HG03457 (cell line): ENCODE measurements around the gene HACL1.

Experiments
- ATAC-seq: cut with Tn5 transposase; IDR thresholded peaks from one replicate; pipeline ENCODE4 v1.9.1; 2021; ENCODE audit warnings: moderate number of reproducible peaks; ENCODE audit not compliant: unreplicated experiment

Gene HACL1

DNA sequence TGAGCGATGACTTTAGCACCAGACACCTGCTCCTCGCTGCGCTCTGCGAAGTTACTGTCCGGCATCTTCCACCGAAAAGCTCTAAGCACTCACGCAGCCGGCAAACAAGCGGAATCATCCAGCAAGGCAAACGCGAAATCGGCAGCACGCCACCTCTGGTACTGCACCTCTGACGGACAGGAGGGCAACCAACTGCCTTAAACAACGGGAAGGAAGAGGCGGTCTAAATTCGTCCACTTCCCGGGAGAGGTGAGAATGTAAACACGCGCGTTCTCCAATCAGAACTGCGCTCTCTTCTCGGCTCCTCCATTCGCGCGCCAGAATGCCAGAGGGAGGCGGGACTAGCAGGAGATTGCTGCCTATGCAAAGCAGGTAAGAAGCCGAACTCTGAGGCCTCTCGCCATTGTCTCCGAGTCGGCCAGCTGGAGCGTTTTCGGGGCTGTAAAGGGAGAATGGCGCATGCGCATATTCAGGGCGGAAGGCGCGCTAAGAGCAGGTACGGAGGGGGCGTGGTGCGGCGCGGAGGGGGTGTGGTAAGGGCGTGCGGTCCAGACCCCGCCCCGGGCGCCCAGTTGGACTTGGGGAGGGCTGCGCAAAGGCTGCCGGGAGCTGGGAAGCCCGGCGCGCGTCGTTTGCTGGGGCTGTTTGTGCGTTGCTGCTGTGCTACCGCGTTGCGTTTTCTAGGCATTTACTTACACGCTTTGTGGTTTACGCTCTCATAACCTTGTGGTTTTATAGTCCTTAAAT lies at the start of gene HACL1, which contains the start of gene BTD:
HACL1 (minus strand) TSS at position 171 of the 747 bp plus-strand sequence; CDS start at position 65, 106 bp downstream.
BTD (plus strand) TSS at position 347 of the 747 bp plus-strand sequence. CDS start 33,695 bp downstream, outside the sequence.
- peak; percentile 93 for ATAC-seq

DNA sequence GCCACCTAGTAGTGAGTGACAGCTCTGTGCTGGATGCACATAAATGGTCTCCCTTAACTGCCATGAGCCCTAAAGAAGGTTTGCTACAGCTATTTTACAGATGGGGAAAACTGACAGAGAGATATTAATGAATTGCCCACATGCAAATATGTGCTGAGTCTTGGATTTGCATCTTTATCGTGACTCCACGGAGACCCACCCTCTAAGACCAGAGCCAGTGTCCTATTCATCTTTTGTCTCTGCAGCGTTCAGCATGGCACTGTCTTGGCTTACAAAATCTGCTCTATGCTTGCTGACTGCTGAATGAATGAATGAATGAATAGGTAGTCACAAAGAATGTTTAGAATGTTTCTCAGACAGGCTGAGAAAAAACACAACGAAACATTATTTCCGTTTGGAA lies 48.5 kb upstream of the HACL1 start:
- ATAC-seq: no peak

DNA sequence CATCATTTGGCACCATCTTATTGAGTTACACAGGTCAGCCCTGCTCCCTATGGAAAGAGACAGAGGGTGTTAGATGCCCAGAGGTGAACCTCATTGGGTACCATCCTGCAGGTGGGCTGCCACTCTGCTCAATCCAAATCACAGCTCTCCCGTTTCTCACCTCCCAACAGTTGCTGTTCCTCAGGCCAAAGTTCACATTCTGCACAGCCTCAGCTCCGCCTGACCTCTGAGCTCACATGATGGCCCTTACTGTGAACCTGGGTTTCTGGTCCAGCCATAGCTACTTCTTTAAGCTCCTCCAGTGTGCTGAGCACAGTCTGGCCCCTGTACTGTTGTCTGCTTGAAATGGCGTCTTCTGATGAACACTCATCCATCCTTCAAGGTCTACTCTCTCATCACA lies 48.0 kb upstream of the HACL1 start:
- no peak for ATAC-seq

DNA sequence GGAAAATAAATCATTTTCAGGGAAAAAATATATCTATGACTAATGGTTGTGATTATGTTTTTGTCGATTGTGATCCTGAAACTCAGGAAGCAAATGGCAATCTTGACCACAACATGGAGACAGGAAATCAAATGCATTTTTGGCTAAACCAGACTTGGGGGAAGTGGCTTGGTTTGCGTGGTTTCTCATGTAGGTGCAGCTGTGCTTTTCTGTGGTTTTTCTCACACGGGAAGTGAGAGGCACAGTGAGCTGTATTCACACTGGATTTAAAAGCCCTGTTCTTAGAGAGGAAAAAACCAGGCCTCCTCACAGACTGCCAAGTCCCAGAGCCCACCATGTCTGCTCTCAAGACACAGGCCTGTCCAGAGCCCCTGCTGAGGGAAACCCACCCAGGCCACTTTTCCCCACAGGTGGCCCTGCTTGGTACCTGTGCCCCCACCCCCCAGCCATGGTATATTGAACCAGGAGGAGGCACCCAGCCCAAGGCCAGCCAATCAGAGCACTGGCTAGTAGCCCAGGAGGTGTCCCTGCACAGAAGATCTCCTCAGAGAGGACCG lies 46.3 kb upstream of the HACL1 start:
- peak; percentile 89 for ATAC-seq

DNA sequence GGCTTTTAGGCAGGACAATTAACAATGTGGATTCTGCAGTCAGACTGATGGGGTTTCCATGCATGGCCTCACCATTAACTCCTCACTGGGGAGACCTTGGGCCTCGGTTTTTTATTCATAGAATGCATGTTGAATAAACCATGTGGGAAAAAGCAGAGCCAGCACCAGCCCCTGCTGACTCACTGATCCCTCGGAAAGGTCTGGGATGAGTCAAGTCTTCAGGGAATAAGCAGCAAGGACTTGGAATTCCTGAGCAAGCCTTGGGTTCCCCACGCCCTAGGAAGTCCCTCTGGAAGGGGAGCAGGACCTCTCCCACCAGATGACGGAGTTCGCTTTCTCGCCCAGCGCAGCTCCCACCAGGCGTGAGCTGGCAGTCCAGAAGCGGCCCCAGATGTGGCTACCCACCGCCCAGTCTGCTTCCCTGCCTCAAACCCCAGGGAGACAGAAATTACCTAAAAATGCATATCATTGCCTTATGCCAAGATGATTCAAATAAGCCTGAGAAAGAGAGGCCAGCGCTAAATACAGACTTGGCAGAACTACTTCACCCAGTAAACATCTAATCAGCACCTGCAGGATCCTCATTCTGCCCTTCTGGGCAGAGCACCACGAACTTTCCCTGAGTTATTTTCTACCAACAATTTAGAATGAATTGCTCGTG lies 45.6 kb upstream of the HACL1 start:
- peak; percentile 4 for ATAC-seq

DNA sequence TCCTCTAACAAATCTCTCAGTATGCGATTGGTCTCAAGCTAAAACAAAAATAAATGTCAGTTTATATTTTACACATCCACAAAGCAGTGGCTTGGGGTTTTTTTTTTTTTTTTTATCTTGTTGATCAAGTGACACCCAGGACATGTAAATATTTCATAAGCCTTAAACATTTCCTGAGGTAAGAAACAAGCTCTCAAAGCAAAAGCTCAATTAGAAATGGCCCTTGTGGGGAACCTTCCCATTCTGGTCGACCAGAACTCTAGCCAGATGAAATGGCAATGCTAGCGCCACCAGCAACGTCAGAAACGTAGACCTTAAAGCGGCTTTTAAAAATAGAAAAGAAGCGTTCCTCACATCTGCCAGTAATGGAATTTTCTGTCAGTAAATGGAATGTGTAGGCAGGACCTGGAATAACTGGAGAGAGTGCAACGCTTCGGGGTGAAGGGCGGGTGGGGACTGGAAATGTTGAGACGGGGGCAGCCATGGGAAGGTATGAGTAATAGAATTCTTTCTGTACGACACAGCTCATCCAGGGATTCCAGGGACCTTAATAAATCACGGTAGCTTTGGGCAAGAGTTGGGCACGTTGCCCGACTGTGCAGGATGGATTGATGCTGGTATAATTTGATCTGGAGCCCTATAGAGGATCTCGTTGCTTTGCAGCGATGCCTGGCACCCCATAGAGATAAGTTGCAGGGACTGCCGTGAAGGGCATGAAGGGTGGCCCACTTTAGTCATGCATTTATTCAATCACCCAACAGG lies 44.6 kb upstream of the HACL1 start:
- no peak for ATAC-seq

DNA sequence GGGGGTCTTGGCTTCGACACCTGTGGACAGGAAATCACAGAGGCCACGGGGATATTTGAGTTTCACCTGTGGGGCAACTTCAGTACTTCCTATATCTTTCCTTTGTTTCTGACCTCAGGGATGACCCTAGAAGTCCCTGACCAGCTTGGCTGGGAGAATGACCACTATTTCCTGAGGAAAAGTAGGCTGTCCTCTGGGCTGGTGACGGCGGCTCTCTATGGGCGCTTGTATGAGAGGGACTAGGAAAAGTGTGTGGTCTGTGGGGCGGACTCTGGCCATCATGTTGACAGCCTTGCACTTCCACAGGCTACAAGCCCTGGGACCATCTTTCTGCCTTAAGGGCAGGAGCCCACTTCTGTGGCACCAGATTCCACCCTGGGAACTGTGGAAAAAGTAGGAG lies 43.9 kb upstream of the HACL1 start:
- ATAC-seq: no peak

DNA sequence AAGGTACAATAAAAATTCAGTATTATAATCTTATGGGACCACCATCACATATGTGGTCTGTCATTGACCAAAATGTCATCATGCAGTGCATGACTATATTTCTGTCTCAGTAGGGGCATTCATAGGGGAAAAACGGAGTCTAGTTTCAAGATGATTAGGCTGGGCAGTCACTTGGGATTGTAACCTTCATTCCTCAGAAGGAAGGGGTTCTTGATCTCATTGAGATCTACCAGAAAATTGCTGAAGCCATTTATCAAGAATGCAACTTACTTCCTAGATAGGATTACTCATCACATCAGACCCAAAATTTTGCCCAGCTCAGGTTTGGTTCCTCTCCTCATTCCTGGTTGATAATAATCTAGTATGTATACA lies 37.5 kb upstream of the HACL1 start:
- no peak for ATAC-seq

DNA sequence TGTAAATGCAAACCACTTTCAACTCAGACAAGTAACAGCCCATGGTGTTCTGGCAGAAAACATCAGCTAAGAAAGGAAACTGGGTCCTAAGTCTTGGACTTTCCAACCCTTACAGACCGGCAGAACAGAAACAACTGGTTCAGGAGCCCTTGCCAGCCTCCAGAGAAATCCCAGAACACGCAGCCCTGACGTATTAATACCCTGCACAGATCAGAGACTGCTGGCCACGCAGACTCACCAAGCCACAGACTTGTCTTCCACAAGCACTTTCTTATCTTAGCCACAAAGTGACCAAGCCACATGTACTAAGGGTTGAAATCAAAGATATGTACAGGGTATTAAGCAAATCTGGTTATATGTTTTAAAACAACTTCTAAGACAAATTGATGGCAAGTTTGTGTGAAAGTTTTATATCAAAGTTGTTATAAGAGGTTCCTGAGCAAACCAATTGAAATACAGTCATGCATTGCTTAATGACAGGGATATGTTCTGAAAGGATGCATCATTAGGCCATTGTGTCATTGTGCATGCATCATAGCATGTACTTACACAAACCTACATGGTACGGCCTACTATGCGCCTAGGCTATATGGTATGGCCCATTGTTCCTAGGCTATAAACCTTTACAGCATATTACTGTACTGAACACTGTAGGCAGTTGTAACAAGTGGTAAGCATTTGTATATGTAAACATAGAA lies 37.0 kb upstream of the HACL1 start:
- no peak for ATAC-seq

DNA sequence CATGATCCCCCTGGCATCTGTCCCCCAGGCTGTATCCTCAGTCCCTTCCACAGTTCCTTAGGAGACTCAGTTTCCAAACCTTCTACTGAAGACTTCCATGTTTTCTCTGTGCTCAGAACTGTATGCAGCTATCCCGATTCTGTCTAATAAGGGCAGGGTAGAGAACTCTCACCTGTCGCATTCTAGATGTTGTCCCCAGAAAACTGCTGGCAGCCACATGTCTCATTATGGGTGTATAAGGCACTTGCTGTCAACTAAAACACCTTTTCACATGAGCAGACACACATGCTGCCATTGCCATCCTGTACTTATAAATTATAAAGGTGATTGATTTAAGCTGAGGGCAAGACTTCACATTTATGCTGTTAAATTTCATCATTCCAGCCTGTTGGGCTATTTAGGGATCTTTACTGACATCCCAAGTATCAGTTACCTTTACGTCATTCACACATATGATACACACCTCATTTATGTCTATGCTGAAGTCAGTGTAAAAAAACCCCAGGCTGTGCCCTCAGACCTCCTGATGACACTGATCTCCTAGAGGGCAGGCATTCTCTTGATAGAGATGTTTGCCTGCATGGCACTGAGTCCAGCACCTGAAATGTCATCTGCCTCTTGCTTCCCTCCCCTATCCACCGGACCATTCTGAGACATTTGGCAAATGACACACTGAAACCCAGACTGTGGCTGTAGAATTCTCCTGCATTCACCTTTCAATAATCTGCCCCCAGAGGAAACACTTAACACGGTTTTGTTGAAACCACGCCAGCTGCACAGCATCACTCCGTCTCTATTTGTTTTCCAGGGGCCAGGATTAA lies 36.0 kb upstream of the HACL1 start:
- ATAC-seq: no peak

DNA sequence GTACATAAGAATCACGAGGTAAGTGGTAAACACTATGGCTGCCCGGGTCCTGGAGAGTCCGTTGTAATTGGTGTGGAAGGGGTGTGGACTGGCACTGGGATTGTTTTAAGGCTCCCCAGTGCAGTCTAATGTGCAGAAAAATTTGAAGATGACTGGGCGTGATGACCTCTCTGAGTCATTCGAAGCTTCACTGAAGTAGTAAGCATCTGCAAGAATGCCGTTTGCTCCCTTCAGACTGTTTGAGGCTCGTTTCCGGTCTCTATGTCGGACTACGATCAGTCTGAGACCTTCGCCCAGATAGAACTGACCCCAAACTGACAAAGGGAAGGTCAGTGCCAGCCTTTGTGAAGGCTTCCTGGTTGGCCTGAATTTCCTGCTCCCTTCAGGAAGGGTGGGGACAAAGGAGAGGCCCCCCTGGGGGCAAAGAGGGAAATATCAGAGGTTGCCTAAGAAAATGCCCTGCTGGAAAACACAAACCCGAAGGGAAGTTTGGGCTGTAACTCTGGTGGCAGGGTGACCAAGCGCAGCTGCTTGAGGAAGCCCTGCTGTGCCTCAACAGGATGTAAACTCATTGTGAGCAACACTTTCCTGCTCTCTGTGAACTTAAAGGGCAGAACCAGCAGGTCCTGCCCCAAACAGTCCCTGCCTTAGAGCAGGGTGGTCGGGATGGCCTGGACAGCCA lies 34.8 kb upstream of the HACL1 start:
- no peak for ATAC-seq

DNA sequence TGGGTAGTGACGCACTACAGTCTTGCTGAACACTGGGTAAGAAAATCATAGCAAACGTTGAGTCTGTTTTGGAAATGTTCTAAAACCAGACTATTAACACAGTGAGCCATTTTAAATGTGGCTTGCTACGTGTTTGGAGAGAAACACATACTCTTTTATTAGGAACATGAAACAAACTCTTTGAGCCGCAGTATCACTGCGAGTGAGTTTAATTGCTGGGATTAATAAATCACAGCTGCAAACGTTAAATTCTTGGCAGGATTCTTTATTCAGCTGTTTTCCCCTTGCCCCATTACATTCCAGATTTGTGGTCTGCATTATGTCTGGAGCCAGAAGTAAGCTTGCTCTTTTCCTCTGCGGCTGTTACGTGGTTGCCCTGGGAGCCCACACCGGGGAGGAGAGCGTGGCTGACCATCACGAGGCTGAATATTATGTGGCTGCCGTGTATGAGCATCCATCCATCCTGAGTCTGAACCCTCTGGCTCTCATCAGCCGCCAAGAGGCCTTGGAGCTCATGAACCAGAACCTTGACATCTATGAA lies 33.8 kb upstream of the HACL1 start:
- no peak for ATAC-seq

DNA sequence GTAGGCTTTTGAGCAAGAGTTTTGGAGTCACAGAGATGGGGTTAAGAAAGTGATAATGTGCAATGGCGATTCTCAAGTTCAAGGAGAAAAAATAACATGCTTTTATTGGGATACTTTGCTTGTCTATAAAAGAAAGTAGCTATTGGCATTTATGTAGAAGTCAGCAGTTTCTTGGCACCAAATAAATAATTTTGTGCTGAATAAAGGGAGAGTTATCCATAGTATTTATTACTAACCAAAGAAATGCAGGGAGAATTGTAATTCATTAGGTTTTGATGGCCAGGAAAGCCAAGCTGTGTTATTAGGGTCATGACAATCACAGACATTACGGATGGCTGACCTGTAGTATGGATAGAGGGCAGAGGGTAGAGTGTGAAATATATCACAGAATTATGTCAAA lies 33.3 kb upstream of the HACL1 start:
- no peak for ATAC-seq

DNA sequence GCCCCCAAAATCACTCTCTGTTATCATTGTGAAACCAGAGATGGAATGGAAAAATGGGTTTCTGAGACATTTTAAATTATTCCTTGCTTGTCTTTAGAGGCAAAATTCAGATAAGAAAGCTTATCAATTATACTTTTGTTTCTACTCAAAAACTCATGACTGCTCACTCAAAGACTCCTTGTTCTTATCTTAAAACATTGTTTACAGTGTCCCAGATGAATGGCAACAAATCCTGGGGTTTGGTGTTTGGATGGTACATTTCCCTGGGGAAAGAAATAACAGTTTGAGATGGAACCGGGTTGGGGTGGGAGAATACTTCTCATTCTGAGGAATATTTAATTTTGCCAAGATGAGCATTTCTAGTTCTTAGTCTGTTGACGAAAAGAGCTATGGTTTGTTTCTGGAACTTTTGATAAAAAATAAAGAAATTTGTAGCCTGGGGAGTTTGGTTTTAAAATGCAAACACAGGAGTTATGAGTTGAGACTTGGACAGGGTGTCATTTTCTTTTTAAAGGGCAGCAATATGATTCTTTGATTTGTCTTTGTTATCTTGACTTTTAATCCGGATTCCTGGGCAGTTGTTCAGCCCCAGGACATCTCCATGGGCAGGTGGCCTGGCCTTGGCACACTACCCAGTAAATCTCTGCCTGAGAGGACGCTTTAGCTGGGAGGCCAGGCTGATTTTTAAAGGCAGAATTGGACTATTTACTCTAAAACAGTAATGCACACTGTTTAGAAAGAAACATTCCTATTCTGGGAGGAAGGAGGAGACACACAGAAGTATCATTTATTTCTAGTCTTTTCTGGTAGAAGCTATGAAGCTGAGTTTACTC lies 32.6 kb upstream of the HACL1 start:
- no peak for ATAC-seq

DNA sequence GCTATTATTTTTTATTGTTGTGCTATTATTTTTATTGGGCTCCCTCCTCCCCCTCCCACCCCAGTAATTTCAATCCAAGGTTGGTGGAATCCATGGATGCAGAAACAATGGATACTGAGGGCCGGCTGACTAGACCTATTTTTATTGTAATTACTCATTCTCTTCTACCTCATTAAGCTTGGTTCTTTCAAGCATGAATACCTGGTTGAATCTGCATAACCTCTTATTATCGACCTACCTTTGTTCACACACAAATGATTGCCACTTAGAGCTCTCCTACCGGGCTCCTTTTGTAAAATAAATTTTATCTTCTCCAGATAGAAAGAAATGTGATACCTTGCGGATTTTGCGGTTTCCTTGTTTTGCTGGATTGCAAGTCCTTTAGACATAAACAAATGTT lies 31.8 kb upstream of the HACL1 start:
- no peak for ATAC-seq

DNA sequence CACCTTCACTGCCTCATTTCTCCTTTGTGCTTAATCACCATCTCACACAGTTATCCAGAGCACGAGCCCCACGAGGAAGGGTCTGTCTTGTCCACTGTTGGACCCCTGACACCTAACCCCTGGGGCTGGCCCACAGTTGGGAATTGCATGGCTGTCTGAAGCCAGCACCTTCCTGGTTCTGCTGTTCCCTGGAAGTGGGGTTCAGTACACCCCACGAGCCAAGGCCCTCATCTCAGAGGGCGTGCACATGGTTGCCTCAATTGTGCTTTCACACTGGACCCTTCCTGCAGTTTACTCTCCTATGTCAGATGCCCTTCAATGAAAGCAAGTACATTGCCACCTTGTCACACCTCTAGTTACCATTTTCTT lies 30.8 kb upstream of the HACL1 start:
- ATAC-seq: no peak

DNA sequence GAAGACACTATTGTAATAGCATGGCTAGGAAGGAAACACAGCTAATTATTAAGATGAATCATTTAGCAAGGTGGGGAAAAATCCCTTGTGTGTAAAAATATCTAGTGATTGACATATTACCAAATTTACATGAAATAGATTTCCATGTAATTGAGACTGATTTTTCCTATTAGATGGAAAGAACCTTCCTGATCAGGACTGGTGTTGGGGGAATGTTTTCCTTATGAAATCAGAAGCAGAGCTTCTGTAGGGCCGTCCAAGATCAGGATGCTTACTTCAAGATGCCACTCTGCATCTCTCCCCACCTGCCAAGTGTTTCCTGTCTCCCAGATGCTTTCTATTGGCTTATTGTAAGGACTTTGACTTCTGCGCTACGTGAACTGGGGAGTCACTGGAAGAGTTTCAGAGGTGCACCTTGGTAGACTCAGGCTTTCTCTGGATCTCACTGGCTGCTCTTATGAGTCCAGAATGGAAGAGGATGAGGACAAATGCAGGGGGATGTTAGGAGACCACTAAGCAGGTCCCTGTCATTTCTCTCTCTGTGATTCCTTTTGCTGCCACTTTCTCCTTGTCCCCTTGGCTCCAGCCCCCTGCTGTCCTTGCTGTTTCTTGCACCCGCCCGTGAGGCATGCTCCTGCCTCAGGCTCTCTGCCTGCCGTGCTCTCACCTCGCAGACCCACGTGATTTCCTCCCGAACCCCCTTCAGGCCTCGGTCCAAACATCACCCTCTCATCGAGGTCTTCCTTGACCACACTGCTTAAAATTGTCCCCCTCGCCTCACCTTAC lies 30.2 kb upstream of the HACL1 start:
- ATAC-seq: no peak
